H9 (cell line): ENCODE results near the gene LORICRIN. TPM values are rescaled to one million over a fixed set of nuclear protein-coding genes. Genes with fewer than 3 reads are reported as not detected.
A peak's percentile ranks its signal among the peaks of the same experiment; 100 is the strongest.

Source experiments
- DNase-seq: peaks from one replicate; pipeline ENCODE4 v3.0.0-alpha.2; 2017
- H2AFZ ChIP-seq: one replicate; pipeline ENCODE4 v1.6.1; 2013; ENCODE audit warnings: mild to moderate bottlenecking, low read length, control low read depth, moderate library complexity
- H2AK5ac ChIP-seq: 2 replicates; pipeline ENCODE4 v1.6.1; 2013; ENCODE audit warnings: low read length, control low read depth, mixed read lengths; ENCODE audit not compliant: insufficient read length
- H2BK120ac ChIP-seq: one replicate; pipeline ENCODE4 v1.6.1; 2013; ENCODE audit warnings: low read depth, mild to moderate bottlenecking, low read length, control low read depth, inconsistent platforms; ENCODE audit not compliant: poor library complexity, severe bottlenecking
- H2BK12ac ChIP-seq: 2 replicates; pipeline ENCODE4 v1.6.1; 2013; ENCODE audit warnings: low read length, control low read depth, mixed read lengths, low read depth; ENCODE audit not compliant: insufficient read length
- H2BK15ac ChIP-seq: 2 replicates; pipeline ENCODE4 v1.6.1; 2013; ENCODE audit warnings: low read depth, low read length, control low read depth
- H2BK20ac ChIP-seq: one replicate; pipeline ENCODE4 v1.6.1; 2013; ENCODE audit warnings: low read depth, mild to moderate bottlenecking, low read length, control low read depth, inconsistent platforms; ENCODE audit not compliant: poor library complexity, severe bottlenecking
- H2BK5ac ChIP-seq: 2 replicates; pipeline ENCODE4 v1.6.1; 2013; ENCODE audit warnings: low read length, control low read depth, mixed read lengths; ENCODE audit not compliant: insufficient read length
- H3K14ac ChIP-seq: 2 replicates; pipeline ENCODE4 v1.6.1; 2013; ENCODE audit warnings: low read length, control low read depth; ENCODE audit not compliant: insufficient read depth
- H3K18ac ChIP-seq: 2 replicates; pipeline ENCODE4 v1.6.1; 2013; ENCODE audit warnings: low read depth, mild to moderate bottlenecking, mixed read lengths, low read length, control low read depth; ENCODE audit not compliant: insufficient read length
- H3K23ac ChIP-seq: 2 replicates; pipeline ENCODE4 v1.6.1; 2013; ENCODE audit warnings: low read length, control low read depth, mixed read lengths, low read depth; ENCODE audit not compliant: insufficient read length
- H3K23me2 ChIP-seq: 2 replicates; pipeline ENCODE4 v1.6.1; 2013; ENCODE audit warnings: low read depth, mild to moderate bottlenecking, mixed read lengths, low read length, control low read depth; ENCODE audit not compliant: insufficient read length, poor library complexity, severe bottlenecking
- H3K27ac ChIP-seq: 2 replicates; pipeline ENCODE4 v1.5.1; 2013; ENCODE audit warnings: low read length, control low read depth, mixed read lengths, low read depth; ENCODE audit not compliant: insufficient read length
- H3K27me3 ChIP-seq: 2 replicates; pipeline ENCODE4 v1.6.1; 2013; ENCODE audit warnings: low read length, control low read depth, inconsistent platforms; ENCODE audit not compliant: insufficient read depth
- H3K4ac ChIP-seq: 2 replicates; pipeline ENCODE4 v1.6.1; 2013; ENCODE audit warnings: low read depth, mild to moderate bottlenecking, control low read depth, inconsistent platforms, low read length, moderate library complexity
- H3K4me1 ChIP-seq: 2 replicates; pipeline ENCODE4 v1.6.1; 2013; ENCODE audit warnings: low read length, control low read depth, inconsistent platforms; ENCODE audit not compliant: insufficient read depth
- H3K4me2 ChIP-seq: 2 replicates; pipeline ENCODE4 v1.6.1; 2013; ENCODE audit warnings: low read length, control low read depth, mixed read lengths; ENCODE audit not compliant: insufficient read length, insufficient read depth
- H3K56ac ChIP-seq: 2 replicates; pipeline ENCODE4 v1.6.1; 2013; ENCODE audit warnings: low read depth, mild to moderate bottlenecking, mixed read lengths, low read length, control low read depth; ENCODE audit not compliant: insufficient read length
- H3K79me1 ChIP-seq: 2 replicates; pipeline ENCODE4 v1.6.1; 2013; ENCODE audit warnings: low read depth, mild to moderate bottlenecking, moderate library complexity, low read length, control low read depth, inconsistent platforms; ENCODE audit not compliant: insufficient read depth, poor library complexity, severe bottlenecking
- H3K79me2 ChIP-seq: 2 replicates; pipeline ENCODE4 v1.6.1; 2013; ENCODE audit warnings: low read length, control low read depth, inconsistent platforms; ENCODE audit not compliant: insufficient read depth
- H3K9ac ChIP-seq: 2 replicates; pipeline ENCODE4 v1.6.1; 2013; ENCODE audit warnings: low read length, control low read depth, mixed read lengths; ENCODE audit not compliant: insufficient read length; ENCODE audit errors: extremely low read depth
- H3K9me3 ChIP-seq: one replicate; pipeline ENCODE4 v1.6.1; 2013; ENCODE audit warnings: low read depth, low read length, inconsistent platforms; ENCODE audit not compliant: control insufficient read depth
- H3T11ph ChIP-seq: one replicate; pipeline ENCODE4 v1.6.1; 2013; ENCODE audit warnings: mild to moderate bottlenecking, low read length, control low read depth, inconsistent platforms
- H4K20me1 ChIP-seq: one replicate; pipeline ENCODE4 v1.6.1; 2013; ENCODE audit not compliant: control insufficient read depth, insufficient read length, insufficient read depth
- H4K5ac ChIP-seq: 2 replicates; pipeline ENCODE4 v1.6.1; 2013; ENCODE audit warnings: low read depth, mild to moderate bottlenecking, mixed read lengths, low read length, control low read depth; ENCODE audit not compliant: insufficient read length
- H4K8ac ChIP-seq: replicated peaks from 2 replicates; pipeline ENCODE4 v1.6.1; 2013; ENCODE audit warnings: low read length, control low read depth, mixed read lengths, low read depth; ENCODE audit not compliant: insufficient read length
- H4K91ac ChIP-seq: 2 replicates; pipeline ENCODE4 v1.6.1; 2013; ENCODE audit warnings: low read depth, mild to moderate bottlenecking, moderate library complexity, mixed read lengths, low read length, control low read depth; ENCODE audit not compliant: insufficient read length
- H3K27ac Mint-ChIP-seq, 3 experiments: 2 replicates in 2 of 3; 3 replicates in 1 of 3; pipeline ENCODE4 v1.8.0; 2020 to 2021; ENCODE audit warnings: mixed read lengths in 3 of 3, mild to moderate bottlenecking in 1 of 3, moderate library complexity in 1 of 3
- H3K27me3 Mint-ChIP-seq: 2 replicates; pipeline ENCODE4 v1.8.0; 2021; ENCODE audit warnings: low read depth, mild to moderate bottlenecking, moderate library complexity, mixed read lengths
- H3K36me3 Mint-ChIP-seq, 3 experiments: 2 replicates in 2 of 3; 3 replicates in 1 of 3; pipeline ENCODE4 v1.8.0; 2020 to 2021; ENCODE audit warnings: low read depth in 3 of 3, mixed read lengths in 3 of 3; ENCODE audit not compliant: insufficient read depth in 1 of 3
- H3K4me1 Mint-ChIP-seq, 2 experiments: 2 replicates each; pipeline ENCODE4 v1.8.0; 2020; ENCODE audit warnings: mixed read lengths in 2 of 2
- H3K4me3 Mint-ChIP-seq, 2 experiments: 2 replicates in 1 of 2; 3 replicates in 1 of 2; pipeline ENCODE4 v1.8.0; 2020 to 2021; ENCODE audit warnings: mild to moderate bottlenecking in 2 of 2, mixed read lengths in 2 of 2, moderate library complexity in 1 of 2
- H3K9me3 Mint-ChIP-seq, 2 experiments: 2 replicates in 1 of 2; 3 replicates in 1 of 2; pipeline ENCODE4 v1.8.0; 2020; ENCODE audit warnings: mild to moderate bottlenecking in 2 of 2, mixed read lengths in 2 of 2, moderate library complexity in 1 of 2
- CTCF ChIP-seq: fragments of 200-600 bp; sonication (generic); conservative IDR thresholded peaks from 3 replicates; pipeline ENCODE4 v1.8.0; 2021; ENCODE audit warnings: antibody characterized with exemption, mild to moderate bottlenecking
- WGBS: extraction: QIAGEN DNeasy Blood & Tissue Kit; methylation state at CpG from one replicate; pipeline ENCODE4 v1.1.7; 2013; ENCODE audit warnings: missing lambda C conversion rate, low lambda C conversion rate, mixed read lengths; ENCODE audit not compliant: insufficient read length; ENCODE audit errors: extremely low coverage; 5-methylcytosine and 5-hydroxymethylcytosine counted together
- total RNA-seq: library from RNA; stranded (reverse); gene quantifications from 2 replicates; pipeline ENCODE4 v1.2.1, GENCODE V29; 2021

Gene LORICRIN
- total RNA-seq, 1 experiment from 2014 or later: not detected

GRCh38 chr1:153309441-153309840 is 50.0 kb downstream of the LORICRIN start:
- H3T11ph ChIP-seq: no peak overlapping the region
- no peak overlapping the region for H3K9ac ChIP-seq
- no peak overlapping the region for H2AK5ac ChIP-seq
- peaks cover 0 to 11% of the 10 kb centered on the region in 2 experiments; a peak in 1 of 5 replicates for H3K9me3 Mint-ChIP-seq
- no peaks in the 10 kb centered on the region for H3K23me2 ChIP-seq
- H3K4ac ChIP-seq: no peak overlapping the region
- no peak overlapping the region for H4K8ac ChIP-seq
- H3K4me1 Mint-ChIP-seq: peaks cover 10 to 15% of the 10 kb centered on the region in 2 experiments
- DNase-seq: no peak
- H3K9me3 ChIP-seq: no peaks in the 10 kb centered on the region
- no peaks in the 10 kb centered on the region; the same call in 1 of the 2 replicates for H3K4me1 ChIP-seq
- no peak overlapping the region for H2AFZ ChIP-seq
- H3K27me3 Mint-ChIP-seq: peaks cover 4% of the 10 kb centered on the region
- H4K5ac ChIP-seq: no peak overlapping the region
- H3K14ac ChIP-seq: no peak overlapping the region
- no peak overlapping the region for H3K56ac ChIP-seq
- H3K79me1 ChIP-seq: no peaks in the 10 kb centered on the region
- H3K27ac ChIP-seq: no peak overlapping the region
- H4K91ac ChIP-seq: no peak overlapping the region
- no peaks in the 10 kb centered on the region for H3K79me2 ChIP-seq
- H3K4me2 ChIP-seq: no peak overlapping the region
- H3K27me3 ChIP-seq: no peaks in the 10 kb centered on the region
- H2BK12ac ChIP-seq: no peak overlapping the region
- H2BK15ac ChIP-seq: no peak overlapping the region
- 0 out of 7 replicates have a peak overlapping the region, but pooled peaks of 1 of the 3 experiments have one; percentile 18 for H3K27ac Mint-ChIP-seq
- no peak overlapping the region for H2BK5ac ChIP-seq
- no peak overlapping the region for H3K23ac ChIP-seq
- WGBS: no CpG with 5 or more reads among the region's 2 CpGs
- no peak for TF ChIP-seq CTCF
- H2BK120ac ChIP-seq: no peak overlapping the region
- no peaks in the 10 kb centered on the region; a peak in 1 of 7 replicates for H3K36me3 Mint-ChIP-seq
- H4K20me1 ChIP-seq: no peaks in the 10 kb centered on the region
- H2BK20ac ChIP-seq: no peak overlapping the region
- H3K4me3 Mint-ChIP-seq: no peak overlapping the region
- H3K18ac ChIP-seq: no peak overlapping the region
